GM18505 (cell line): ENCODE data around the gene YDJC.
"Not testable (repeated sequence)": the region's sequence is repeated elsewhere in the genome, so short reads cannot be mapped to it uniquely, and the experiment has no call there.

ENCODE experiments used
- ATAC-seq: cut with Tn5 transposase; IDR thresholded peaks from one replicate; pipeline ENCODE4 v1.9.1; 2021; ENCODE audit not compliant: unreplicated experiment
- POLR2A ChIP-seq: IDR thresholded peaks from 4 replicates; pipeline ENCODE4 v1.6.1; 2011; ENCODE audit warnings: borderline replicate concordance; ENCODE audit not compliant: insufficient read depth, insufficient read length; ENCODE audit errors: extremely low read depth

Gene YDJC

DNA sequence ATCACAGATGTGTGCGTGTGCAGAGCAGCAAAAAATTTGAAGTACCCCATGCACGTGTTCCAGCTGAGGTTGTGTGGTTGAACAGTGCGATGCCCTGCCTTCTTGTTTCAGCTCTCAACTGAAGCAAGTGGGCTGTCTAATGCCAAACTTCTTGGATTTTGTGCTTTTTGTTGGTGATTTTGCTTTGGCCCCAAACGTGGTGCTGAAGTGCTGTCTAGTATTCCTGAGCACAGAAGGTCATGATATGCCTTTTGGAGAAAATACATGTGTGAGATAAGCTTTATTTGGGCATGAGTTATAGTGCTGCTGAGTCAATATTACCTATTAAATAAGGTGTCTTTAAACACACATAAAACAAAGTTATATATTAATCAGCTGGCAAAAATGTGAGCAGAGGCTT, 14.1 kb downstream of the YDJC start:
- no peak for ATAC-seq
- no peak for TF ChIP-seq POLR2A

DNA sequence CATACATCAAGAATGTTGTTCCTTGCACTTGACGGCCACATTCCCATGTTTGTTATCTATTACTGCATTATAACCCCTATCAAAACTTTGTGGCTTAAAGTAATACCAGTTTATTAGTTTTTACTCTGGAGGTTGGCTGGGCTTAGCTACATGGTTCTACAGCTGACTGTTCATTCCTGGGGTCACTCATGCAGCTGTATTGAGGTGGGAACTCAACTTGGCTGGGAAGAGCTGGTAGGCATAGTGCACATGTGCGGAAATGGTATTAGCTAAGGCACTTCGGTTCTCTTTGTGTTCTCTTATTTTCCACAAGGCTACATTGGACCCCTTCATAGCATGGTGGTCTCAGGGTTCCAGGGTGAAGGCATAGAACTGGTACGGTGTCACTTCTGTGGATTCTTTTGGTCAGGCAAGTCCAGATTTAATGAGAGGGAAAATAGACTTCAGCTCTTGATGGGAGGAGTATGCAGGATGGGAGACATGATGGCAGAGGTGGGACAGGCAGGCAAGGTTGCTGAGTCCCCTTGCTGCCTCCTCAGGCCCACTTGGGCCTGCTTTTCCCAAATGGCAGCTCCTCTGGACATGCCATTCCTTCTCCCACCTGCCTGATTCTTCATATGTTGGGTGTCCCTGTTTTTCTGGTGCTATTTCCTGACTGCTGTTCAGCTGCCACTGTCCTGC, 16.1 kb downstream of the YDJC start:
- ATAC-seq: no peak
- no peak for TF ChIP-seq POLR2A

DNA sequence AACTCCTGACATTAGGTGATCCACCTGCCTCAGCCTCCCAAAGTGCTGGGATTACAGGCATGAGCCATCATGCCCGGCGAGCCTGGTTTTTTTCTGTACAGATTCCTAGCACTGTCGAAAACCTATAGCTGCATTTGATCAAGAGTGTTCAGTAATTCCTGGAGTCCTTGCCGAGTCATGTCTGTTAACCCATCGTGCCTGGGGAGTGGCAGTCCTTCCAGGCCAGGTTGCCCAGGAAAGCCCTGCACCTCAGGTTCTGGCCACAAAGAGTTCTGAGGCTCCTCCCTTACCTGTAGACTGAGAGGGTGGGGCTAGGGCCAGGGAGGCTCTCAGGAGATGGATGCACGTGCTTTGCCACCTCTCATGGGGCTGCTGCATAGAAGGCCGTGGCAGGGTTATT, 17.0 kb downstream of the YDJC start:
- no peak for TF ChIP-seq POLR2A
- ATAC-seq: no peak

DNA sequence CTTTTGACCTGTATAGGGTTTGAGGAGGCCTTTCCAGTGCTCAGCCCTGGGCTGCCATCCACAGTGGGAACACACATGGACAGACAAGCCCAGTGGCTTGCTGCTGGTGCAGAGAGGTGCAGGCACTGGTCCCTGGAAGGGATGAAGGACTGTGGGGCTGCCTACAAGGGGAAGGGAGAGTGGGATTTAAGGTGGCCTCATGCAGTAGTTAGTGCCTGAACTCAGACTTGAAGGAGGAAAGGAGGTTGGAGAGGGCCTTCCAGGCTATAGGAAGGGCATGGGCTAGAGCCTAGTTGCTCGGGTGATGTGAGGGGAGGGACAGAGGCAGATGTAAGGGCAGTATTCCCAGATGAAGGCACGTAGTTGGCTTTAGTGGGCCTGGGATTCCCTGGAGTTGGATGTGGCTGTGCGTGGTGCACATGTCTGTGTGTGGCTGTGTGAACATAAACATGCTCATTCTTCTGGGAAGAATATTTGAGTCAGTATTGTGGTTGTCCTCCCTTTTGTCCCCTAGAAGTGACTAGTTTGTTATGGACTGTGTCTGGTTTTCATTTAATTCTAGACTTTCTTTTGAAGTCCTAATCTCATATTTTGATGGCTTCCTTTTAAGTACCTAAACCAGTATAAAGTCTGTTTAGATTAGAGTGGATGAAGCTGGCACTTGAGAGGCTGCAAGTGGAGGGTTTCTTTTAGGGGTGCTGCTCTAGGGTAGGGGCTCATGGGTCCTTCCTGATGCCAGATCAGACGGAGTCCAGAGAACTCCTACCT, 18.4 kb downstream of the YDJC start:
- ATAC-seq: no peak
- no peak for TF ChIP-seq POLR2A

DNA sequence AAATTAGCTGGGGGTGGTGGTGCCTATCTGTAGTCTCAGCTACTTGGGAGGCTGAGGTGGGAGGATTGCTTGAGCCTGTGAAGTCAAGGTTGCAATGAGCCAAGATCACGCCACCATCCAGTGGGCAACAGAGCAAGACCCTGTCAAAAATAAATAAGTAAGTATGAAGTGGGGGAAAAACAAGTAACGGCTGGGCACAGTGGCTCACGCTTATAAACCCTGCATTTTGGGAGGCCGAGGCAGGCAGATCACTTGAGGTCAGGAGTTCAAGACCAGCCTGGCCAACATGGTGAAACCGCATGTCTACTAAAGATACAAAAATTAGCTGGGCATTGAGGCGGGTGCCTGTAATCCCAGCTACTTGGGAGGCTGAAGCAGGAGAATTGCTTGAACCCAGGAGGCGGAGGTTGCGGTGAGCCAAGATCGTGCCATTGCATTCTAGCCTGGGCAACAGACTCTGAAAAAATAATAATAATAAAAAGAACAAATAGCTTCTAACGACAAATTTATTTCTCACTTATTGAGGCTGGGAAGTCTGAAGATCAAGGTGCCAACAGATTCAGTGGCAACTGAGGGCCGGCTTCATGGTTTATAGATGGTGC, 20.2 kb downstream of the YDJC start:
- ATAC-seq: not testable (repeated sequence)

DNA sequence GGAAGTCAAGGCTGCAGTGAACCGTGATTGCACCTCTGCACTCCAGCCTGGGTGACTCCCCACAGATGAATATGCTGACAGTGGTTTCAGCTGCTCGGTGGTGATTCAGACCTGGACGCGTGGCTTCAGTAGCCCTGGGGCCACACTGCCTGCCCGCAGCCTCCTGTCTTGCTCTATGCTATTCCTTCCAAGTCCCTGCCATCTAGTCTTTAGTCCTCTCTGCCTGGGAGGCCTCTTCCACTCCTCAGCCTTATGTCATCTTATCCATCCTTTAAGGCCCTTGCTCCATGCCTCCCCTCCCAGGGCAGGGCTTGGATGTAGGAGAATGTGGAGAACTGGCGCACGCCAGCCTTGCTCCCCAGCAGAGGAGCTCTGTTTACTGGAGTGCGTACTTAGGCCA, 23.0 kb downstream of the YDJC start:
- no peak for TF ChIP-seq POLR2A
- ATAC-seq: no peak

DNA sequence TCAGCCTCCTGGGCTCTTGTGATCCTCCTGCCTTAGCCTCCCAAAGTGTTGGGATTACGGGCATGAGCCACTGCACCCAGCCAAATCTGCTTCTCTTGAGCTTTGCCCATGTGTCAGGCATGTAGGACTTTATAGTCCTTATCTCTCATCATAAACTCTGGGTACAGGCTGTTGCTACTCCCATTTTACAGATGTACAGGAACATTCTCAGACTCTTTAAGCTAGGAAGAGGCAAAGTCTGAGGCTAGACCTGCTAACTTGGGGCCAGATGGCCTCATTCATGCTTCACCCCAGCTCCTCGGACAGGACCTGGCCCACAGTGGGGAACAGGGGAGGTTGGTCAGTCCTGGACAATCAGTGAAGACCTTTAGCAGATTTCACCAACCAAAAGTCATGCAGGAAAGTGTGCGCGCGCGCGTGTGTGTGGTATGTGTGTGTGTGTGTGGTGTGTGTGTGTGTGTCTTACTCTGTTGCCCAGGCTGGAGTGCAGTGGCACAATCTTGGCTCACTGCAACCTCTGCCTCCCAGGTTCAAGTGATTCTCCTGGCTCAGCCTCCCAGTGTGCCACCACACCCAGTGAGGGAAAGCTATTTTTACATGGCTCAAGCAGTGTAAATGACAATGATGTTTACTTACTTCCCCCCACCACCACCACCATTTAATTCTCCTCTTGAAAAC, 23.8 kb downstream of the YDJC start:
- TF ChIP-seq POLR2A: no peak
- no peak for ATAC-seq

DNA sequence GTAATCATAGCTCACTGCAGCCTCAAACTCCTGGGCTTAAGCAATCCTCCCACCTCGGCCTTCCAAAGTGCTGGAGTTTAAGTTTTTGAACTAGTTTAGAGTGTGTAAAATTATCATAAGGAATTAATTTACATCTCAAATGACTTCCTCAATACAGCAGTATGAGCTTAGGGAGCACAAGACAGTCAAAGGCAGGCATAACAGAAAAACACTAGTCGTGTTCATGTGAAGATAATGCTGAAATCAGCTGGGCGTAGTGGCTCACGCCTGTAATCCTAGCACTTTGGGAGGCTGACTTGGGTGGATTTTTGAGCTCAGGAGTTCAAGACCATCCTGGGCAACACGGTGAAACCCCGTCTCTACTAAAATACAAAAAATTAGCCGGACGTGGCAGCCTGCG, 25.8 kb downstream of the YDJC start:
- no peak for ATAC-seq
- TF ChIP-seq POLR2A: no peak

DNA sequence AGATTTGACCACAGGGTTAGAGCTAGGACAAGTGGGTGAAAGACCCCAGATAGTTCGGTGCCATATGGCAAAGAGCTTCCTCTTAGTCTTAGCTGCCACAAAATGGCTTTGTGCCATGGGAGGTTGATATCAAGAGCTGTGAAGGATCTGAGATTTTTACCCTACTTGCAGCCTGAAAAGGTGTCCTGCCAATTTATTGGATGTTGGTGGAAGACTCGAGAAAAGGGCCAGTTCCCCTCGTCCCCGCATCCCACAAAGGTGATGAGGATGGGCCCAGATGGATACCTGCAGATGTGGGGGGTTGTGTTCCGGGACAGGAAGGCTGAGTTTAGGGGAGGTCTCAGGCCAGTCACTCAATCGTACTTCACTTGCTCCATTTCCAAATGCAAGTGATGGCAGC, 27.2 kb downstream of the YDJC start:
- TF ChIP-seq POLR2A: no peak
- no peak for ATAC-seq

DNA sequence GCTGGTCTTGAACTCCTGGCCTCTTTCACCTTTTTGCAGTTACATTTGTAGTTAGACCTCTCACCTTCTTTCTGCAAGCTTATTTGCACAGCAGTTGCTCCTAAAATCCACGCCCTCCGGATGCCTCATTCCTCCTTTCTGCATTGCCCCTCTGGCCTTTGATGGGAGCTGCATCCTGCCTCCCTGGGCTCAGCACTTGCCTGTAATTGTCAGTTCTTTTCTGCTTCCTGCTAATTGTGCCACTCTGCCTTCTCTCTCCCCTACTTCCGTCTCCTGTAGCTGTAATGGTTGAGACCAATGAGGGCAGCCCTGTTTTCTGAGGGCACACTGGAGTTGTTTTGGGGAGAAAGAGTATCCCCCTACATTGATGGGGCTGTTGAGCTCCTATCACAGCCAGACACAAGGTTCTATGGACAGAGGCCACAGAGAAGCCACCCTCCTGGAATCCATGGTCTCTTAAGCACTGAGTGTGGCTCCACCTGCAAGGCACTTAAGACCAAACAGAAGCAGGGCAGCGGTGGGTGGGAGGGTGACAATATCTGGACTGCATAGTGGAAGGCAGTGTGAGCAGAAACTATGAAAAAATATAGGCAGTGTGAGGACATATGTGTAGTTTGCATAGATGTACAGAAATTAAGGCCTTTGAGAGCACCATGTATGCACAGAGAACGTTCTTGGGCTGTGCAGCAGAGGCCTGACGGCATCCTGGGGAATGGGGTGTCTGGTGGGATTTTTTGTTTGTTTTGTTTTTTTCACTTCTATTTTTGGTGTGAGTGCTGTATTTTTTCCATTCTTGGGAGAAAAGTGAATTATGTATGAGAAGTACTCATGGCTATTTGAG, 30.5 kb downstream of the YDJC start:
- TF ChIP-seq POLR2A: no peak
- no peak for ATAC-seq

DNA sequence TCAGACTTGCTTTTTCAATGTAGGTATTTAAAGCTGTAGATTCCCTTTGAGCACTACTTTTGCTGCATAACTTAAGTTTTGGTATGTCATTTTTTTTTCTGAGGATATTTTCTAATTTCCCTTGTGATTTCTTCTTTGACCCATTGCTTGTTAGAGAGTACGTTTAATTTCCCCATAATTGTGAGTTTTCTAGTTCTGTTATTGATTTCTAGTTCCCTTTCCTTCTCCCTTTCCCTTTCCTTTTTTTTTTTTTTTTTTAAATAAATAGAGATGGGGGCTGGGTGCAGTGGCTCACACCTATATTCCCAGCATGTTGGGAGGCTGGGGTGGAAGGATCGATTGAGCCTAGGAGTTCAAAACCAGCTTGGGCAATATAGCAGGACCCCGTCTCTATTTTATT, 31.5 kb downstream of the YDJC start:
- TF ChIP-seq POLR2A: no peak
- ATAC-seq: no peak

DNA sequence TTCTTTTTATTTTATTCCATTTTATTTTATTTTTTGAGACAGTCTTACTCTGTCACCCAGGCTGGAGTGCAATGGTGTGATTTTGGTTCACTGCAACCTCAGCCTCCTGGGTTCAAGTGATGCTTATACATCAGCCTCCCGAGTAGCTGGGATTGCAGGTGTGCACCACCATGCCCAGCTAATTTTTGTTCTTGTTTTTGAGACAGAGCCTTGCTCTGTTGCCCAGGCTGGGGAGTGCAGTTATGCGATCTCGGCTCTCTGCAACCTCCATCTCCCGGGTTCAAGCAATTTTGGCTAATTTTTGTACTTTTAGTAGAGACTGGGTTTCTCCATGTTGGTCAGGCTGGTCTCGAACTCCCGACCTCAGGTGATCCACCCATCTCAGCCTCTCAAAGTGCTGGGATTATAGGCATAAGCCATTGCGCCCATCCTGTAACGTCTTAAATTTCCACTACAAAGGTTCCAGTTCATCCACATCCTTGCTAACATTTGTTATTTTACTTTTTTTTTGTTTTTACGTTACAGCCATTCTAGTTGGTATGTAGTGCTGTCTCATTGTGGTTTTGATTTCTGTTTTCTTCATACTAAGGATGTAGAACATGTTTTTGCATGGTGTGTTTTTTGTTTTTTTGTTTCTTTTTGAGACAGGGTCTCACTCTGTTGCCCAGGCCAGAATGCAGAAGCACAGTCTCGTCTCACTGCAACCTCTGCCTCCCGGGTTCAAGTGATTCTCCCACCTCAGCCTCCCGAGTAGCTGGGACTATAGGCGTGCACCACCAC, 33.3 kb downstream of the YDJC start:
- ATAC-seq: not testable (repeated sequence)

DNA sequence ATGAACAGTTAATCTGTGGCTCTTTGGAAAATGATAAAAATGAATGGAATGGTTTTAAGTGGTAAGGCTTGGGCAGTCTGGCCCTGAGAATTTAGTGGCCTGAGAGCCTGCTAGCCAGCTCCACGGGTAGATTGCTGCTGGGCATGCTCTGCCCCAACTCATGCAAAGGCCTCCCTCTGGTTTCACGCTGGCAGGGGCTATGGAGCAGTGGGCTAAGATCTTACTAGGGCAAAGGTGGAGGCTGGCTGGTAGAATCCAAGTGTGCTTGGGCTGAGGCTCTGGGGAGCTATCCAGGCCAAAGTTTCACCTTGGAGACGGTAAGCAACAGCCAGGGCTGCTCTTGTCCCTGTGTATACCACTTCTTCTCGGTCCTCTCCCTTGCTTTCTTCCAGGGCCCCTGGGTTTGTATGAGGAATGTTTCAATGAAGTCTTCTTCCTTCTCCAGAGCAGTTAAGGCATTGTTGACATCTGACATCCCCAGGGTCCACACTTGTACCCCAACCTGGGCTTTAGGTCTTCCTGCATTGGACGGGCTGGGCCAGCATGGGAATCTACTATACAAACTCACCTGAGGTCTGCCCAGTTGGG, 34.9 kb downstream of the YDJC start:
- ATAC-seq: no peak
- TF ChIP-seq POLR2A: no peak
